Measurements from ENCODE around the gene PSMD3.
A peak's percentile ranks its signal among the peaks of the same experiment; 100 is the strongest.

PSMD3 gene

DNA sequence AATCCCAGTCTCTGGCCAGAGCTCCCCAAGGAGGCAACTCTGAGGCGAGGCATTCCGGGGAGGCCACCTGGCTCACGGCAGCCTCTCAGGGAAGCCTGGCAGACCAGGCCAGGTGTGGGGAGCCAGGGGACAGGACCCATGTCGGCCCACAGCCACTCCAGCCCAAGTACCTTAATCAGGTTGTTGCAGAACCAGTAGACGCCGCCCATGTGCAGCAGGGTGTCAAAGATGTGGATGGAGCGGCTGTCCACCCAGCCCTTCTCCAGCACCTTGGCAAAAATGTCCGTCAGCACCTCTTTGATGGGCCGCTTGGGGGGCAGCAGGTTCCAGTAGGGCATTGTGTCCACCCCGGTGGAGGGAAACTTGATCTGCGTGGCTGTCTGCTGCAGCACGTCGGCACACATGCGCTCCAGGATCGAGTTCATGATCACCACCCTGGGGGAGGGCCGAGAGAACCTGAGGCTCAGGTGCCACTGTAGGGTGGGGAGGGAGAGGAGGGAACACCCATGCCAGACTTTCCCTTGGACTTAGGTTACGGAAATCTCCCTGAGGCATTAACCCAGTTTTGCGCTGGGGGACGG, 42.4 kb downstream of the PSMD3 start:
- no peak for DNase-seq (ENCODE audit: low spot score)

DNA sequence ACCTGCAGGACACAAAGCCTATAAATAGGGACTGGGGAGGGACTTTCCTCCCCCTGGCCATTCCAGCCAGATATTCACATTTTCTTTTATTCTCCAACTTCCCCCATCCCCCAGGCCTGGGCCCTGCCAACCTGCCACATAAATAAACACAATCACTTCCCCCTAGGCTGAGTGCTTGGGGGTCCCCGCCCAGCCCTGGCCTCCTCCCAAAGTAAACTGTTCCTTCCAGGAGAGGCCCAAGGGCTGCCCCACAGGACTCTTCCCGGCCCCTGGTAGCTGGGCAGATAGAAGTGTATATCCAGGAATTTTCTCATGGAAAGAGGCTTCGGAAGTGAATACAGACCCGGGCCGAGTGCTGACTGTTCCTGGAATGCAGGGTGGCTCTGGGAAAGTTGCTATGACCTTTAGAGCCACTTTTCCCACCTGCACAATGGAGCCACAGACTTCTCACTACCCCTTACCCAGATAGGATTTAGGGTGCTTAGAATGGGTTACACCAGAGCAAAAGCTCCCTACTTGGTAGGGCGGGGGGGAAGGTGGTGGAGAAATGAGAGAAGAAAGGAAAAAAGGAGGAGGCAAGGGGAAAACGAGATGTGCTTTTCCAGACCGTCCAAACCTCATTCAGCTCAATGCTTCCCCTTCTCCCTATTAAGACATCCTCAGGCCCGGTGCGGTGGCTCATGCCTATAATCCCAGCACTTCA, 43.1 kb downstream of the PSMD3 start:
- DNase-seq (ENCODE audit: low spot score) = no peak

DNA sequence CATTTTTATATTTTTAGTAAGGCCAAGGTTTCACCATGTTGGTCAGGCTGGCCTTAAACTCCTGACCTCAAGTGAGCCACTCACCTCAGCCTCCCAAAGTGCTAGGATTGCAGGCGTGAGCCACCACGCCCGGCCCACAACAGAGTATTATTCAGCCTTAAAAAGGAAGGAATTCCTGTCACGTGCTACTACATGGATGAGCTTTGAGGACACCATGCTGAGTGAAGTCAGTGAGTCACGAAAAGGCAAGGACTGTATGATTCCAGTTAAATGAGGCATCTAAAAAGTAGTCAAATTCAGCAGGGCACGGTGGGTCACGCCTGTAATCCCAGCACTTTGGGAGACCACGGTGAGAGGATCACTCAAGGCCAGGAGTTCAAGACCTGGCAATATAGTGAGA, 44.3 kb downstream of the PSMD3 start:
- DNase-seq (ENCODE audit: low spot score) = no peak

DNA sequence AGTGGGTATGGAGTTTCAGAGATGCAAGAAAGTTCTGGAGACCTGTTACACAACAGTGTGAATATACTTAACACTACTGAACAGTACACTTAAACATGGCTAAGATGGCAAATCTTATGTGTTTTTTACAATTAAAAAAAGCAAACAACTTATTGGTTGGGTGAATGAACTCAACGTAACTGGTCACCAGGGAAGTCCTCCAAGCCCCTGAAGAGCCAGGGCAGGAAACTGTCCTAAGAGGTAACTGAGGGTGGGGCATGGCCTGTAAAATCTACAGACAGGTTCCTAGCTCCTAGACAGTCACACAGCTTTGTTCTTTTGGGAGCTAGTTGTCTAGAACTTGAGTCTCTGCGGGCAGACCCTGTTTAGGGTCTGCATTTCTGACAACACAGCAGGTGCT, 45.0 kb downstream of the PSMD3 start:
- no peak for DNase-seq (ENCODE audit: low spot score)

DNA sequence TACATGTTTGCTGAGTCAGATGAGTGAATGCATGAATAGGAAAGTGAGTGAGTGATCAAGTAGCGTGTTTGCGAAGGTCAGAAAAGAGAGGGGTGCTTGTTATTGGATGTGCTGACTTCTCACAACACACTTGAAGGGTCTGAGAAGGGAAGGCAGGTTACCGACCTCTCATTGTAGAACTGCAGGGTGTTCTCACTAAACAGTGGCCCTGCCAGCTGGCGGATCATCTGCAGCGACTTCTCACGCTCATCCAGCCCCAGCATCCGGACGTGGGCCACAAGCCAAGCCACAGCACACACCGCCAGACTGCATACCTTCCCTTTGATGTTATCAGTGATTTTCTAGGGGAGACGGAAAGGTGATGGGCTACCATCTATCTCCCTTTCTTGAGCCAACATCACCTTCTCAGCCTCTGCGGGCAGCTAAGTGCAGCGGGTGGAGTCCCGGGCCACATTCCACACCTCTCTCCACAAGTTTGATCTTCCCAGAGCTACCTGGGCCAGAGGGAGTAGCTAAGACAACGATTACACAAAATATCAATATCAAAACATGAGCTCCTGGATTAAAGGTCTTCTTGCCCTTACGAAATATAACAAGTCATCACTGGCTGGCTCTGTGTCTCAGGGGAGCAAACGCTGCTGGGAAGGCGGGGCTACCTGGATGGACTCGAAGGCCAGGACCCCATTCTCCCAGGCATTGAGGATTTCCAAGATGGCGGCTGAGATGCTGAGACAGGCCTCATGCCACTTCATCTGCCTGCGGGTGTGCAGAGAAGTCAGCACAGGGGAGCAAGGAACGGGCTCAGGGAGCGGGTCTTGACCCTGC, 45.6 kb downstream of the PSMD3 start:
- DNase-seq (ENCODE audit: low spot score) = no peak

DNA sequence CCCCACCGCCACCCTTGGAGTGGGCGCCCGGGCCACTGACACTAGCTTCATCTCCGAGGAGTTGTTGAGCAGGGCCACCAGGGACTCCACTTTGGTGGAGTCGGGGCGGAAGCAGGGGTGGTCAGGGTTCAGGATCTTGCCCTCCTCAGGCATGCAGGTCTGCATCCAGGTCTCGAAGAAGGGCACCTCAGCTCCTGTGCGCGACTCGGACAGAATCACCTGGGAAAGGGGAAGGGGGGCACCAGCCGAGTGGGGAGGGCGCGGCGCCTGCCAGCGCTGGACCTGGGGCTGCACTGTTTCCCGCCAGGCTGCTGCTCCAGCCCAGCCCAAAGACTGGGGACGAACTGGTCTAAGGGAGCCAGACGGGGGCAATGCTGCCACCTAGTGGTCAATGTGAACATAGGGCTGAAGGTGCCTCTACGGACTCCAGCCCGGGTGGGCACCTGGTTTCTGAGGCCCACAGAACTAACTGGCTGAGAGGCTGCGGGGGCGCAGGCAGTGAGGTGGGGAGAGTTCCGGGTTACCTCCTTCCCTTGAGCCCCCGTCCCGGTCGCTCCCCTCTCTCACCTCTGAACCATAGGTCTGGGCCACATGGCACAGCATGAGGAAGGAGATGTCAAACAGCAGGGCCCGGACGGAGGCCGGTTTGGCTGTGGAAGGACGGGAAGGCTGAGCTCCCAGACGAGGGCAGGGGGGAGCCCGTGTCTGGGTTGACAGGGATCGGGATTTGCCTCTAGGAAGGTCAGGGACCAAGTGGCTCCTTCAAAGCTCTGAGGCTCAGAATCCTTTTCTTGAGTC, 46.4 kb downstream of the PSMD3 start:
- peak; percentile 72 for DNase-seq (ENCODE audit: low spot score)

DNA sequence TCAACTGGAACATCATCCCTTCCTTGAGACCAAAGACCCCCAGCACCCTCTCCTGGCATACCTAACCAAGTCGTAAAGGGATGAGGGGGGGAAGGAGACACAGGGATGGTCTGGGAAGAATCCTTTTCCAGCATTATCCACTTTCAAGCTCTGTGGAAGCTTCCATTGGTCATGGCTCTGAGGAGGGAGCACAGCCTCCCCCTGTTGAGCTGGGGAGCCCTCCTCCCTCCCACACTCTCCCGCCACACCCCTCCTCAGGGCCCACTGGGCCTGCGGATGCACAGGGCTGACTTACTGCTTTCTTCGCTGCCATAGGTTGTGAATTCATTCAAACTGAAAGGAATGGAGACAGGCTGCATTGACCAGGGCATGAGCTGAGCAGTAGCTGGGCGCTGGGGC, 47.0 kb downstream of the PSMD3 start:
- DNase-seq (ENCODE audit: low spot score) = no peak

DNA sequence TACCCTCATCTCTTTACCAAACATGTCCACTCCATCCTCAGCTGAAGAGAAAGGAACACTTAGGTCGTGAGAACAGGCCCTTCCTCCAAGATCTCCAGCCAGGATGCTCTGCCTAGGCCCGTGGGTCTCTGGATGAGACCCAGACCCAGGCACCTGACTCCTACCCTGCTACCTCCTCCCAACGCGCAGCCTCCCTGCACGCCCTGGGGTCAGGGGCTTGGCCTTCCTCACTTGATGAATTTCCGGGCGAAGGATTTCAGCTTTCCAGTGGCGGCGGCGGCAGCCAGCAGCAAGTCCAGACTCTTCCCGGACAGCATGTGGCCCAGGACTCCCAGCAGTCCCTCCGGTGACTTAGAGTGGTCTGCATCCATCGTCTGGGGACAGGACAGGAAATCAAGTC, 48.0 kb downstream of the PSMD3 start:
- no peak for DNase-seq (ENCODE audit: low spot score)

DNA sequence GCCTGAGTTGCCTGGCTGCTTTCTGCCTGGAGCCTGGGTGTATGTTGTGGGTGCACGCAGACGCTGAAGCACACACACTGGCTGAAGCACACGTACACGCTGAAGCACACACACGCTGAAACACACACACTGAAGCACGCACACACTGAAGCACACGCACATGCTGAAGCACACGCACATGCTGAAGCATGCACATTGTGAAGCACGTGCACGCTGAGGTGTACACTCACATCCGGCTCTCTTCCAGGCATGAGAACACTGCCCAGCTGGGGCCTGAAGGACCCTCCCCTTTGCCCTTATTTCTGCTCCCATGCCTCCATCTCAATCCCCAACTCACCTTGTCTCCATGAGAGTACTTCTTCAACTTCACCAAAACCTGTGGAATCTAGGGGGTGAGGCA, 51.1 kb downstream of the PSMD3 start:
- no peak for DNase-seq (ENCODE audit: low spot score)

DNA sequence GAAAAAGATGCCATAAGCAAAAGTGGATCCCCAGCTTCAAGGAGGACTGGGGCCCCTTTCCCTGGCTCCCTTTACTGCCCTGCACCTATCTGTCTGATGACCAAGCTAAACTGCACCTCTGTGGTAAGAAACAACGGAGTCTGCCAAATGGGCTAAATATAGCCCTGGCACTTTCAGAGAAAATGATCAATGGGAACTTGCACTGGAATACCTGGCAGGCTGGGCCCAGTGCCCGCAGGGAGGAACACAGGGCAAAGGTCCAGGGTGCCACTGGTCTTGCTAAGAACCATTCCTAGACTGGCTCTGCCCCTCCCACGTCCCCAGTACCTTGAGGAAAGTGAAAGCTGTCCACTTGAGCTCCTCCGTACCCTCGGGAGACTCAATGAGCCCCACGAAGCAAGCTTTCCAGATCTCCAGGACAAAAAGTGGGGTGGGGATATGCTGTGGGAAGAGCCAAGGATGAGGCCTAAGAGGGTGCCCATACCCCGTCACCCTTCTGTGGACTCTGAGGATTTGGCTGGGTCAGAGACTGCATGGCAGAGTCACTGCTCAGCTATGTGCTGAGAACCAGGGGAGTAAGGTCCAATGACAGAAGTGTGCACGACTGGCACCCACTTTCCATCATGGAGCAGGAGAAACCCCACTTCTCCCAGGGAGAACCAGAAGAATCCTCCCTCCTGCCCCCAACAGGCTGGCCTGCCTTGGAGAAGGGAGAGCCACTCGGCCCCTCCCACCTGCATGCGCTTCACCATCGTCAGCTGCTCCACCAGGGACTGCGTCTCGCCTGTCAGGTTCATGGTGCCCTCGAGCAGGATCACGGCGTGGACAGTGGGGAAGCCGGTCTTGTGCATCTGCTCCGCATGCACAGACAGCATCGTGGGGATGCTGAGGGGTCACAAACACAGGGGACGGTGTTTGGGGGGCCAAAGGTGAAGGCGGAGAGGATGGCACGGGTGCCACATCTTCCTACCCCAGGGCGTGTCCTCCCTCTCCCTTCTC, 52.0 kb downstream of the PSMD3 start:
- DNase-seq (ENCODE audit: low spot score) = no peak

DNA sequence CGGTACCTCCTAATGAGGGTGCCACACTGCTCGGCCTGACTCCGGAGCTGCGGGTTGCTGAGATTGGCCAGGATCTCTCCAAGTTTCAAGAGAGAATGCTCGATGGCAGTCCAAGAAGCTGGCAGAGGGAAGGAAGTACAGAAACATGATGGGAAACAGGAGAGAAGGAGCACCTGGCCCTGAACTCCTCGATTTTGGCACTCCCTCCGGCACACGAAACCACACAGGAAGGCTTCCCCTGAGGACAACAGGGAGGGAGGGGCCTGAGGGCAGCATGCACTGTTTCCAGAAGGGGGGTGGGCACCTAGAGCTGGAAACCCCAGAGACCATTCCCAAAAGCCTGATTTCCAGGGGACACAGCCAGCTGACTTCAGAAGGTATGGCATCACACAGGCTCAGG, 52.7 kb downstream of the PSMD3 start:
- no peak for DNase-seq (ENCODE audit: low spot score)

DNA sequence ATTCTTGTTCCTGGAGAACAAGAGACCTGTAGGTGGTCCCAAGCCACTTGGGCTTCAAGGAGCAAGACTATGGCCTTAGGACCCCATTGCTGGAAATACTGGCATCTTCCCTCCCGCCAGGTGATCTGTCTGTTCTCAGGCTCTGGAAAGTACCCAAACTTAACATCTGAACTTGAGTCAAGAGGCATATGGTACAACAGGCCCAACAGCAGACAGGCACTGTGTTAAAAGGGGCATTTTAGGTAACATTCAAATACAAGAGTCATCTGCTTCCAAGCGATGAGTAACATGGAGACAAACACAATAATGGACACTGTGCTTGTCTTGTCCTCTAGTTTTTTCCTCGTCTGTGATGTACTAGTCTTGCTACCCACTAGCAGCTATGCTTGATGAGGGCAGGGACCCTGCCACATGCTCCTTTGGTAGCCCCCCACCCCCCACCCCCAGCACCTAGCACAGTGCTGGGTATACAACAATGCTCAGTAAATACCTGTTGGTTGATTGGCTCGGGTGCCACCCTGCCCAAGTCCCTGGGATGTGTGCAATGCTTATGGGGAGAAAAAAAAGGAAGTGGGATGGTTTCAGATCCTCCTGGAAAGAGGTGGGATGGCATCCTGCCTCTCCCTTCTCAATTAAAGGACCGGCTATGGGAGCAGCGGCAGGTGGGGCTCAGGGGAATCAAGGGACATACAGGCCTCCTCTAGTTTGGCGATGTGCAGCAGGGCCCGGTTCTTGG, 54.0 kb downstream of the PSMD3 start:
- no peak for DNase-seq (ENCODE audit: low spot score)

DNA sequence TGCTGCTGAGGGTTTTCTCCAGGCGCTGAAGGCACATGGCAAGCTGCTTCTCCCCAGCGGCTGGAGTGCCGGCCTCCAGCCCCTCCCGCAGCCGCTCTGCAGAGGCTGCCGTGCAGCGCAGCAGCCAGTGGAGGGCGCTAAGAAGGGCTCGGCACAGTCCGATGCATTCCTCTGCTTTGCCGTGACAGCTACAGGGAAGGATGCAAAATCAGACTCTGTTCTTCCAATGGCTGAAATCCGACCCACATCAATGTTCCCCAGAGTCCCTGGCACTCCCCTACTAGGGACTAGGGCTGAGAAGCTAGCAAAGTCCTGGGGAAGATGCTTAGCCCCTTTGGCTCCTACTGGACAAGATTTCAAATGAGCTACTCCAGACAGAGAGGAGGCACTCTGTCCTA, 54.6 kb downstream of the PSMD3 start:
- no peak for DNase-seq (ENCODE audit: low spot score)

DNA sequence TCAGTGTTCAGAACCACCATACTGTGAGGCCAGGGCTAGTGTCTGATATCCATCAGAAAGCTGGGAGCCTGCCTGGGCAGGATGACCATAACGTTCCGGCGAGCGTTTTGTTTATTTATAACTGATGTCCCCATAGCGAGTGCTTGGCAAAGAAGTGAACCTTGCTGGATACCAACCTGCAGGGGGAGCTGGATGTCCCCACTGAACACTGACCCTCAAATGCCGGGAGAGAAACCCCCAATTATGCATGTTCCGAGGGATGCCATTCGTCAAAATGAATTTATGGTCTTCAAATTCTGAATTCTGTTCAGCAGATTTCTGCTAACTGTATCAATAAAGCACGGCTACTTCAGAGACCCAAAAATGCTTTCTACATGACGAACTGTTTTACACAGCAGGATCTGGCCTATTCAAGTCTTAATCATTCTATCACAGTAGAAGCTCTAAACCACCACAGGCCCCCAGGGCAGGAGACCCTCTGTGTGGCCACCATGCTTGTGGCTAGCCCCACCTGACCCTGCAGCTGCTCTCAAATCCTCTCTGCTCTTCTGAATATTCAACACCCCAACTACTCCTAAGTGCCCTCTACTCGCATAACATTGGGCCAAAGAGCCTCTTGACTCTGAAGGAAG, 58.4 kb downstream of the PSMD3 start:
- peak; percentile 59 for DNase-seq (ENCODE audit: low spot score)

DNA sequence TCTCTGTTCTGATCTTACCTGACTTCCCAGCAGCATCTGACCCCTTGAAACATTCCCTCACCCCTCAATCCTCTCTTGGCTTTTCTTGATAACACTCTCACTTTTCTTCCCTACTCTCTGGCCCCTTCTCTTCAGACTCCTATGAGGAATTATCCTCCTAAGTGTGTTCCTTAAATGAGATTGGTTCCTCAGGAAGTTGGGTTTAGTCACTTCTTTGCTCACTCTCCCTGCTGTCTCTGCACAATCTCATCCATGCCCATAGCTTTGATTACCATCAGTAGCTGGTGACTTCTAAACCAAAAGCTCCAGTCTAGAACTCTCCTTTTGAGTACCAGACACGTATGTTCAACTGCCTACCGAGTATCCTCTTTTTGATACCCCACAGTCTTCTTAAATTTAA, 60.6 kb downstream of the PSMD3 start:
- DNase-seq (ENCODE audit: low spot score) = no peak
